SK-N-SH (cell line): Measurements from ENCODE around the gene CHEK1. TPM values are rescaled to one million over a fixed set of nuclear protein-coding genes. Genes with fewer than 3 reads are reported as not detected.

Experiments used
- CTCF ChIA-PET: fragments of 300-600, 350-600 bp; formaldehyde crosslinking; extraction: SDS; loops from one replicate; lab custom pipeline; 2021; lab: Yijun Ruan, JAX
- POLR2A ChIA-PET: fragments of 350-600 bp; sonication (Branson Sonifier 250); formaldehyde crosslinking; extraction: SDS; loops from one replicate; lab custom pipeline; 2020; ENCODE audit warnings: antibody characterized with exemption, inconsistent platforms; lab: Yijun Ruan, JAX
- DNase-seq: peaks from one replicate; pipeline ENCODE4 v3.0.0; 2012
- H2AFZ ChIP-seq: fragments of 200-600 bp; sonication (generic); 2 replicates; pipeline ENCODE4 v1.8.1; 2016; ENCODE audit warnings: antibody characterized with exemption, mild to moderate bottlenecking, low read depth
- H3F3A ChIP-seq: fragments of 200-600 bp; sonication (generic); replicated peaks from 2 replicates; pipeline ENCODE3; 2016; ENCODE audit warnings: antibody characterized with exemption, mild to moderate bottlenecking; ENCODE audit not compliant: insufficient read depth
- H3K27ac ChIP-seq, 2 experiments: fragments of 200-500 bp in 1 of 2; fragments of 200-600 bp in 1 of 2; sonication (Bioruptor generic) in 1 of 2; sonication (generic), shearing (Covaris generic) in 1 of 2; 2 replicates each; pipeline versions ENCODE4 v1.5.1 to v1.6.1; 2014 to 2016; ENCODE audit warnings: low read depth in 2 of 2, inconsistent platforms in 1 of 2, low read length in 1 of 2, mild to moderate bottlenecking in 1 of 2, mixed read lengths in 1 of 2
- H3K27me3 ChIP-seq: fragments of 200-600 bp; sonication (generic), shearing (Covaris generic); 2 replicates; pipeline ENCODE4 v1.6.1; 2016; ENCODE audit warnings: mixed run types; ENCODE audit not compliant: insufficient read depth
- H3K36me3 ChIP-seq, 2 experiments: fragments of 200-500 bp in 1 of 2; fragments of 200-600 bp in 1 of 2; sonication (Bioruptor generic) in 1 of 2; sonication (generic) in 1 of 2; replicated peaks in 1 of 2; 2 replicates each; pipeline versions ENCODE3 to v1.5.1; 2014 to 2016; ENCODE audit warnings: low read length in 1 of 2, mild to moderate bottlenecking in 1 of 2; ENCODE audit not compliant: insufficient read depth in 2 of 2, control insufficient read depth in 1 of 2
- H3K4me1 ChIP-seq, 2 experiments: fragments of 200-500 bp in 1 of 2; fragments of 200-600 bp in 1 of 2; sonication (Bioruptor generic) in 1 of 2; sonication (generic), shearing (Covaris generic) in 1 of 2; 2 replicates each; pipeline versions ENCODE4 v1.5.1 to v1.6.1; 2014 to 2016; ENCODE audit warnings: low read depth in 1 of 2, low read length in 1 of 2, mixed run types in 1 of 2; ENCODE audit not compliant: insufficient read depth in 2 of 2, control insufficient read depth in 1 of 2
- H3K4me2 ChIP-seq: fragments of 200-600 bp; sonication (generic), shearing (Covaris generic); 2 replicates; pipeline ENCODE4 v1.6.1; 2017; ENCODE audit warnings: mixed run types
- H3K4me3 ChIP-seq, 2 experiments: fragments of 200-500 bp in 1 of 2; fragments of 200-600 bp in 1 of 2; sonication (Bioruptor generic) in 1 of 2; sonication (generic), shearing (Covaris generic) in 1 of 2; 2 replicates each; pipeline versions ENCODE4 v1.5.1 to v1.8.1; 2014 to 2016; ENCODE audit warnings: low read depth in 2 of 2, inconsistent platforms in 1 of 2, low read length in 1 of 2, mild to moderate bottlenecking in 1 of 2, mixed read lengths in 1 of 2, moderate library complexity in 1 of 2
- H3K79me2 ChIP-seq: fragments of 200-600 bp; sonication (generic); 2 replicates; pipeline ENCODE4 v1.8.1; 2017; ENCODE audit warnings: mild to moderate bottlenecking; ENCODE audit not compliant: insufficient read depth
- H3K9ac ChIP-seq: fragments of 200-600 bp; sonication (generic); 2 replicates; pipeline ENCODE4 v1.6.1; 2017; ENCODE audit warnings: mixed run types
- H3K9me2 ChIP-seq: fragments of 200-600 bp; sonication (generic); 2 replicates; pipeline ENCODE4 v1.6.1; 2017; ENCODE audit warnings: mixed run types
- H3K9me3 ChIP-seq: fragments of 200-600 bp; sonication (generic); 2 replicates; pipeline ENCODE4 v1.6.1; 2017; ENCODE audit warnings: mixed run types, mild to moderate bottlenecking, moderate library complexity
- H4K20me1 ChIP-seq: fragments of 200-600 bp; sonication (generic); 2 replicates; pipeline ENCODE4 v1.6.1; 2017; ENCODE audit warnings: mild to moderate bottlenecking, mixed run types; ENCODE audit not compliant: insufficient read depth
- ELF1 ChIP-seq: IDR thresholded peaks from 2 replicates; pipeline ENCODE4 v1.4.0; 2012
- EP300 ChIP-seq, 2 experiments: IDR thresholded peaks; 2 replicates each; pipeline versions ENCODE4 v1.4.0 to v1.6.1; 2012; ENCODE audit warnings: borderline replicate concordance in 1 of 2, low read depth in 1 of 2, low read length in 1 of 2
- FOXJ3 ChIP-seq: sonication (generic); formaldehyde crosslinking; IDR thresholded peaks from 2 replicates; pipeline ENCODE4 v1.5.1; 2020; ENCODE audit warnings: mild to moderate bottlenecking, missing genetic modification reagents
- FOXM1 ChIP-seq: IDR thresholded peaks from 2 replicates; pipeline ENCODE4 v1.4.0; 2012; ENCODE audit warnings: low read depth, mild to moderate bottlenecking
- GABPA ChIP-seq: IDR thresholded peaks from 2 replicates; pipeline ENCODE4 v1.4.0; 2012; ENCODE audit warnings: low read depth, mild to moderate bottlenecking
- GATA2 ChIP-seq: sonication (generic); formaldehyde crosslinking; IDR thresholded peaks from 2 replicates; pipeline ENCODE4 v1.5.0; 2020; ENCODE audit warnings: mild to moderate bottlenecking, missing genetic modification reagents
- MXI1 ChIP-seq: IDR thresholded peaks from 2 replicates; pipeline ENCODE4 v1.6.1; 2012; ENCODE audit warnings: mild to moderate bottlenecking, low read depth, low read length, improper control_type of control experiment
- NFIC ChIP-seq: IDR thresholded peaks from 2 replicates; pipeline ENCODE4 v1.4.0; 2012; ENCODE audit warnings: borderline replicate concordance
- NRF1 ChIP-seq: IDR thresholded peaks from 2 replicates; pipeline ENCODE4 v1.6.1; 2012; ENCODE audit warnings: low read depth, mild to moderate bottlenecking, low read length
- POLR2AphosphoS5 ChIP-seq: IDR thresholded peaks from 2 replicates; pipeline ENCODE4 v1.6.1; 2012; ENCODE audit warnings: low read depth, low read length
- RCOR1 ChIP-seq: fragments of 150-350 bp; IDR thresholded peaks from 2 replicates; pipeline ENCODE4 v1.6.1; 2017; ENCODE audit warnings: antibody characterized with exemption, low read length
- TCF12 ChIP-seq: IDR thresholded peaks from 2 replicates; pipeline ENCODE4 v1.4.0; 2012
- TEAD4 ChIP-seq: IDR thresholded peaks from 2 replicates; pipeline ENCODE4 v1.4.0; 2012; ENCODE audit warnings: mild to moderate bottlenecking, borderline replicate concordance; ENCODE audit not compliant: insufficient read depth
- USF1 ChIP-seq: IDR thresholded peaks from 2 replicates; pipeline ENCODE4 v1.4.0; 2012; ENCODE audit warnings: low read depth, borderline replicate concordance
- YY1 ChIP-seq: IDR thresholded peaks from 2 replicates; pipeline ENCODE4 v1.4.0; 2012; ENCODE audit warnings: low read depth, mild to moderate bottlenecking
- WGBS: methylation state at CpG from one replicate; pipeline ENCODE4 v1.1.6; 2017; ENCODE audit warnings: low lambda C conversion rate; 5-methylcytosine and 5-hydroxymethylcytosine counted together
- polyA plus RNA-seq, 3 experiments: library from polyadenylated mRNA; depleted of rRNA; stranded (reverse); fragments of >200 nt; gene quantifications; 2 replicates each; pipeline ENCODE4 v1.2.3, GENCODE V29; 2012
- TF ChIP-seq, protein P1 (sequence below): fragments of 150-350 bp; IDR thresholded peaks from 2 replicates; pipeline ENCODE4 v1.6.1; 2017; ENCODE audit warnings: antibody characterized with exemption, low read length, low read depth, borderline replicate concordance
- TF ChIP-seq, protein P2 (sequence below): IDR thresholded peaks from 2 replicates; pipeline ENCODE4 v1.6.1; 2012; ENCODE audit warnings: mild to moderate bottlenecking, low read depth, low read length, moderate library complexity
- TF ChIP-seq, protein P3 (sequence below): IDR thresholded peaks from 2 replicates; pipeline ENCODE4 v1.4.0; 2012; ENCODE audit warnings: low read depth, borderline replicate concordance

The CHEK1 gene
- polyA plus RNA-seq, 1 of the 3 experiments (the other 2 are of a cell fraction): 12.1 TPM

- Histone ChIP-seq H3K9me3 (no peaks in the 10 kb centered on the region), H3K27me3 (no peaks in the 10 kb centered on the region), H3K9ac (no peak overlapping the region), H3F3A (no peaks in the 10 kb centered on the region), H2AFZ (no peak overlapping the region), H3K9me2 (no peaks in the 10 kb centered on the region), H3K79me2 (peaks cover 7% of the 10 kb centered on the region; the same call in 1 of the 2 replicates), H3K4me3 (no peak overlapping the region), H3K4me2 (no peak overlapping the region), H4K20me1 (no peaks in the 10 kb centered on the region), H3K36me3 (peaks cover 9 to 22% of the 10 kb centered on the region in 2 experiments), H3K4me1 (no peaks in the 10 kb centered on the region), H3K27ac (no peak overlapping the region)
- ChIA-PET POLR2A (interaction anchor here (0.6 kb wide), 1 partner anchor 1233 kb away, joined by 3 read pairs; no protein-coding TSS in a partner anchor), CTCF (no interaction called here)
- TF ChIP-seq FOXJ3 (CRISPR knock-in tag): no peak
- TF ChIP-seq, protein P1, sequence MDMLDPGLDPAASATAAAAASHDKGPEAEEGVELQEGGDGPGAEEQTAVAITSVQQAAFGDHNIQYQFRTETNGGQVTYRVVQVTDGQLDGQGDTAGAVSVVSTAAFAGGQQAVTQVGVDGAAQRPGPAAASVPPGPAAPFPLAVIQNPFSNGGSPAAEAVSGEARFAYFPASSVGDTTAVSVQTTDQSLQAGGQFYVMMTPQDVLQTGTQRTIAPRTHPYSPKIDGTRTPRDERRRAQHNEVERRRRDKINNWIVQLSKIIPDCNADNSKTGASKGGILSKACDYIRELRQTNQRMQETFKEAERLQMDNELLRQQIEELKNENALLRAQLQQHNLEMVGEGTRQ: no peak
- TF ChIP-seq USF1: no peak
- no peak for TF ChIP-seq EP300 (IDR thresholded peaks at IDR 0.05; ENCODE audit: borderline replicate concordance in 1 of 2, low read depth in 1 of 2, low read length in 1 of 2)
- no peak for TF ChIP-seq YY1
- TF ChIP-seq, protein P2, sequence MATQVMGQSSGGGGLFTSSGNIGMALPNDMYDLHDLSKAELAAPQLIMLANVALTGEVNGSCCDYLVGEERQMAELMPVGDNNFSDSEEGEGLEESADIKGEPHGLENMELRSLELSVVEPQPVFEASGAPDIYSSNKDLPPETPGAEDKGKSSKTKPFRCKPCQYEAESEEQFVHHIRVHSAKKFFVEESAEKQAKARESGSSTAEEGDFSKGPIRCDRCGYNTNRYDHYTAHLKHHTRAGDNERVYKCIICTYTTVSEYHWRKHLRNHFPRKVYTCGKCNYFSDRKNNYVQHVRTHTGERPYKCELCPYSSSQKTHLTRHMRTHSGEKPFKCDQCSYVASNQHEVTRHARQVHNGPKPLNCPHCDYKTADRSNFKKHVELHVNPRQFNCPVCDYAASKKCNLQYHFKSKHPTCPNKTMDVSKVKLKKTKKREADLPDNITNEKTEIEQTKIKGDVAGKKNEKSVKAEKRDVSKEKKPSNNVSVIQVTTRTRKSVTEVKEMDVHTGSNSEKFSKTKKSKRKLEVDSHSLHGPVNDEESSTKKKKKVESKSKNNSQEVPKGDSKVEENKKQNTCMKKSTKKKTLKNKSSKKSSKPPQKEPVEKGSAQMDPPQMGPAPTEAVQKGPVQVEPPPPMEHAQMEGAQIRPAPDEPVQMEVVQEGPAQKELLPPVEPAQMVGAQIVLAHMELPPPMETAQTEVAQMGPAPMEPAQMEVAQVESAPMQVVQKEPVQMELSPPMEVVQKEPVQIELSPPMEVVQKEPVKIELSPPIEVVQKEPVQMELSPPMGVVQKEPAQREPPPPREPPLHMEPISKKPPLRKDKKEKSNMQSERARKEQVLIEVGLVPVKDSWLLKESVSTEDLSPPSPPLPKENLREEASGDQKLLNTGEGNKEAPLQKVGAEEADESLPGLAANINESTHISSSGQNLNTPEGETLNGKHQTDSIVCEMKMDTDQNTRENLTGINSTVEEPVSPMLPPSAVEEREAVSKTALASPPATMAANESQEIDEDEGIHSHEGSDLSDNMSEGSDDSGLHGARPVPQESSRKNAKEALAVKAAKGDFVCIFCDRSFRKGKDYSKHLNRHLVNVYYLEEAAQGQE: no peak
- TF ChIP-seq GABPA: no peak
- no peak for TF ChIP-seq TEAD4
- no peak for DNase-seq
- WGBS: 94% methylated on average over 2 of the region's 2 CpGs
These were observed 46.6 kb downstream of the CHEK1 start for GRCh38 chr11:125671561-125671960.

- no peaks in the 10 kb centered on the region for H3F3A ChIP-seq
- ChIA-PET CTCF (interaction anchor here (1.0 to 1.1 kb wide), 2 partner anchors 18 to 45 kb away, joined by 3 read pairs; no protein-coding TSS in a partner anchor), POLR2A (no interaction called here)
- WGBS: 91% methylated on average over 2 of the region's 2 CpGs
- H3K27ac ChIP-seq: no peak overlapping the region
- no peaks in the 10 kb centered on the region for H3K79me2 ChIP-seq
- no peaks in the 10 kb centered on the region for H3K9me3 ChIP-seq
- H3K4me3 ChIP-seq: no peak overlapping the region
- H2AFZ ChIP-seq: no peak overlapping the region
- no peaks in the 10 kb centered on the region for H3K9me2 ChIP-seq
- H3K4me1 ChIP-seq: no peaks in the 10 kb centered on the region
- no peak overlapping the region for H3K4me2 ChIP-seq
- peaks cover 8 to 22% of the 10 kb centered on the region in 2 experiments for H3K36me3 ChIP-seq
- no peak overlapping the region for H3K9ac ChIP-seq
- DNase-seq: no peak
- H3K27me3 ChIP-seq: no peaks in the 10 kb centered on the region
- no peaks in the 10 kb centered on the region for H4K20me1 ChIP-seq
- no peak for TF ChIP-seq ELF1
- TF ChIP-seq GATA2 (CRISPR knock-in tag): no peak
- no peak for TF ChIP-seq YY1
- TF ChIP-seq POLR2AphosphoS5: no peak
- TF ChIP-seq FOXM1: no peak
- no peak for TF ChIP-seq TCF12
- TF ChIP-seq, protein P1: no peak
- TF ChIP-seq MXI1: no peak
- no peak for TF ChIP-seq NFIC
- no peak for TF ChIP-seq FOXJ3 (CRISPR knock-in tag)
- TF ChIP-seq NRF1: no peak
- TF ChIP-seq, protein P3, sequence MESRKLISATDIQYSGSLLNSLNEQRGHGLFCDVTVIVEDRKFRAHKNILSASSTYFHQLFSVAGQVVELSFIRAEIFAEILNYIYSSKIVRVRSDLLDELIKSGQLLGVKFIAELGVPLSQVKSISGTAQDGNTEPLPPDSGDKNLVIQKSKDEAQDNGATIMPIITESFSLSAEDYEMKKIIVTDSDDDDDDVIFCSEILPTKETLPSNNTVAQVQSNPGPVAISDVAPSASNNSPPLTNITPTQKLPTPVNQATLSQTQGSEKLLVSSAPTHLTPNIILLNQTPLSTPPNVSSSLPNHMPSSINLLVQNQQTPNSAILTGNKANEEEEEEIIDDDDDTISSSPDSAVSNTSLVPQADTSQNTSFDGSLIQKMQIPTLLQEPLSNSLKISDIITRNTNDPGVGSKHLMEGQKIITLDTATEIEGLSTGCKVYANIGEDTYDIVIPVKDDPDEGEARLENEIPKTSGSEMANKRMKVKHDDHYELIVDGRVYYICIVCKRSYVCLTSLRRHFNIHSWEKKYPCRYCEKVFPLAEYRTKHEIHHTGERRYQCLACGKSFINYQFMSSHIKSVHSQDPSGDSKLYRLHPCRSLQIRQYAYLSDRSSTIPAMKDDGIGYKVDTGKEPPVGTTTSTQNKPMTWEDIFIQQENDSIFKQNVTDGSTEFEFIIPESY: no peak
- TF ChIP-seq RCOR1: no peak
These were observed 49.2 kb downstream of the CHEK1 start for GRCh38 chr11:125674210-125674609.
